Panc1 (cell line): ENCODE results near the gene TBC1D22B.
"Not testable (repeated sequence)": the region's sequence is repeated elsewhere in the genome, so short reads cannot be mapped to it uniquely, and the experiment has no call there.

Experiments
- CTCF ChIP-seq: fragments of 450-650 bp; IDR thresholded peaks from 2 replicates; pipeline ENCODE4 v1.5.1; 2017; ENCODE audit warnings: mild to moderate bottlenecking
- POLR2AphosphoS5 ChIP-seq: IDR thresholded peaks from 2 replicates; pipeline ENCODE4 v1.6.1; 2012; ENCODE audit warnings: mild to moderate bottlenecking, low read depth, low read length, moderate library complexity
- TCF7L2 ChIP-seq: IDR thresholded peaks from 2 replicates; pipeline ENCODE4 v1.6.1; 2011; ENCODE audit warnings: mild to moderate bottlenecking, low read depth, low read length, inconsistent platforms

DNA sequence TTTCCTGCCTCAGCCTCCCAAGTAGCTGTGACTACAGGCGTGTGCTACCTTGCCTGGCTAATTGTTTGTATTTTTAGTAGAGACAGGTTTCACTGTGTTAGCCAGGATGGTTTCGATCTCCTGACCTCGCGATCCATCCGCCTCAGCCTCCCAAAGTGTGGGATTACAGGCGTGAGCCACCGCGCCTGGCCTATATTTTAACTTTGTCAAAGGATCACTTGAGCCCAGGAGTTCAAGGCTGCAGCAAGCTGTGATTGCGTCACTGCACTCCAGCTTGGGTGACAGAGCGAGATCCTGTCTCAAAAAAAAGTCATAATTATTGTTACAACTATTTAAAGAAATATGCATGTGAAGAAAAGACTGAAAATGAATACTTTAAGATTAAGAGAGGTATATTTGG is 72.8 kb downstream of the TBC1D22B start:
- not testable (repeated sequence) for TF ChIP-seq CTCF, POLR2AphosphoS5, TCF7L2
